Muscle layer of duodenum (tissue), 2 donors: Measurements from ENCODE around the gene SEZ6L.

ENCODE experiments used
- H3K27ac ChIP-seq: one replicate; pipeline ENCODE4 v1.7.0; 2013; ENCODE audit warnings: mild to moderate bottlenecking, low read length
- H3K27me3 ChIP-seq: one replicate; pipeline ENCODE4 v1.7.0; 2013; ENCODE audit warnings: low read depth, mild to moderate bottlenecking, control low read depth, low read length
- H3K36me3 ChIP-seq, 2 donors: one replicate each; pipeline ENCODE4 v1.7.0; 2013; ENCODE audit warnings: low read length in 2 of 2, control low read depth in 1 of 2, mild to moderate bottlenecking in 1 of 2; ENCODE audit not compliant: insufficient read depth in 2 of 2, control insufficient read depth in 1 of 2
- H3K4me1 ChIP-seq, 2 donors: one replicate each; pipeline ENCODE4 v1.7.0; 2013; ENCODE audit warnings: low read length in 2 of 2, mild to moderate bottlenecking in 2 of 2, control low read depth in 1 of 2, moderate library complexity in 1 of 2; ENCODE audit not compliant: insufficient read depth in 2 of 2, control insufficient read depth in 1 of 2
- H3K4me3 ChIP-seq, 2 donors: one replicate each; pipeline ENCODE4 v1.7.0; 2013; ENCODE audit warnings: low read length in 2 of 2, low read depth in 1 of 2, mild to moderate bottlenecking in 1 of 2
- H3K9me3 ChIP-seq, 2 donors: one replicate each; pipeline ENCODE4 v1.7.0; 2013; ENCODE audit warnings: low read length in 2 of 2, control low read depth in 1 of 2, mild to moderate bottlenecking in 1 of 2; ENCODE audit not compliant: control insufficient read depth in 1 of 2
- donor health status: healthy.

Gene SEZ6L

DNA sequence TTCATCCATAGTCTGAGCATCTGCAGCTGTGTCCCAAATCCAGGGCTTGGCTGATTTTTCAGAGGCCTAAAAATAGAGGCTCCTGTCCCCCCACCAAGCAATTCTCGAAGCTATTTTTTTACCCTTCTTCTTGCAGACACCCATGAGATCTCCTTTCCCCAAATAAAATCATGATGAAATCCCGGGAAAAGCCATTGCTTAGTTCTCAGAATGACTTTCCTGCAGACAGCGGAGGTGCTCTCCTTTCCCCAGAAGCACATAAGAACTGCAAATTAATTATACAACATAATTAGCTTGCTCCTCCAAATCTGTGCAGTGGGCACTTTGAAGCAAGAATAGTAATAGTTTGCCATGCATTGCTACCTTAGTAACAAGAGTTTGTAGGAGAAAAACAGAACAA is 176.2 kb downstream of the SEZ6L start:
- H3K4me1 ChIP-seq, result no peaks in the 10 kb centered on the region
- no peak overlapping the region for H3K4me3 ChIP-seq
- no peaks in the 10 kb centered on the region for H3K36me3 ChIP-seq
- H3K27me3 ChIP-seq, result no peaks in the 10 kb centered on the region
- H3K27ac ChIP-seq, result no peak overlapping the region
- H3K9me3 ChIP-seq, result peaks cover 5 to 6% of the 10 kb centered on the region in 2 donors

DNA sequence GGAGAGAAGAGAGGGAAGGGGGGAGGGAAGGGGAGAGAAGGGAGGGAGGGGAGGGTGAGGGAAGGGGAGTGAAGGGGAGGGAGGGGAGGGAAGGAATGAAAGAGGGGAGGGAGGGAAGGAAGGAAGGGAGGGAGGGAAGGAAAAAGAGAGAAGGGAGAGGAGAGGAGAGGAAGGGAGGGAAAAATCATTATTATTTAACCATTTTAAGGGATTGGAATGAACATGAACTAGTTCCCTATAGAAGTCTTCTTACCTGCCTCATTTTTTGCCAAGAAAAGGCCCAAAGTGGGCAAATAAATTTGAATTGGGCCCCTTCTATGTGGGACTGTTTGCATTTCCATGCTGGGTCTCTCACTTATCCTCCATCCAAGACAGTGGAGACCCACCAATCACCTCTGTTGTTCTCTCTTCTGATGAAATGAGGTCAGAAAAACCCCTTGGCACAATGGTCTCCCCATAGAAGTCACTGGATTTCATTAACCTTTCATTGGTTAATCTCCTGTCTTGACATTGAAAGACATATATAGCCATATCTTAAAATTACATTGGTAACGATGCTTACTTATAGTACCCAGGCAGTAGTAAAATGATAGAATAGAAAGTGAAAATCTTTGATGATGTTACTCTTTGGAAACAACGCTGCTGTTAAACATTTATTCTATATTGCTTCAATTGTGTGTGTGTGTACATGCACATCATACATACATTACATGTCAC is 179.7 kb downstream of the SEZ6L start:
- Histone ChIP-seq H3K4me1 (no peaks in the 10 kb centered on the region), H3K9me3 (peaks cover 5 to 6% of the 10 kb centered on the region in 2 donors), H3K36me3 (no peaks in the 10 kb centered on the region), H3K4me3 (no peak overlapping the region), H3K27ac (no peak overlapping the region), H3K27me3 (no peaks in the 10 kb centered on the region)

DNA sequence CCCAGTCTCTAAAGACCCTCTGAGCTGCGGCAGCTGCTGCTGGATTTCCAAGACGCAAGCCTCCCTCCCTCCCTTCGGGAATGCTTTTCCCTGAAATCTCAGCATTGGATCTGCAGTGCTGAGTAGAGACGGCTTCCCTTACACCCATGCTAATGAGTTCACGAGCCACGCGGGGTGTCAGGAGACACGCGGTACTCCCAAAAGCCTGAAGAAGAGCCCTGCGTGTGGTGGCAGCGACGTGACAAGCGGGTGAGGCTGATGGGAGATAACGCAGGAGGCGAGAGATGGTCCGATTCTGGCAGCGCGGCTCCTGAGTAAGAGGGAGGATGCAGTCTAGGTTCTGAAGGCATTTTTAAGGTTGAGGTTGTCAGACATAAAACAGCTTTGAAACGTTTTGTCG is 185.4 kb downstream of the SEZ6L start:
- H3K27ac ChIP-seq, result no peak overlapping the region
- no peaks in the 10 kb centered on the region for H3K4me1 ChIP-seq
- no peak overlapping the region for H3K4me3 ChIP-seq
- no peaks in the 10 kb centered on the region for H3K27me3 ChIP-seq
- no peaks in the 10 kb centered on the region for H3K9me3 ChIP-seq
- H3K36me3 ChIP-seq, result no peaks in the 10 kb centered on the region

DNA sequence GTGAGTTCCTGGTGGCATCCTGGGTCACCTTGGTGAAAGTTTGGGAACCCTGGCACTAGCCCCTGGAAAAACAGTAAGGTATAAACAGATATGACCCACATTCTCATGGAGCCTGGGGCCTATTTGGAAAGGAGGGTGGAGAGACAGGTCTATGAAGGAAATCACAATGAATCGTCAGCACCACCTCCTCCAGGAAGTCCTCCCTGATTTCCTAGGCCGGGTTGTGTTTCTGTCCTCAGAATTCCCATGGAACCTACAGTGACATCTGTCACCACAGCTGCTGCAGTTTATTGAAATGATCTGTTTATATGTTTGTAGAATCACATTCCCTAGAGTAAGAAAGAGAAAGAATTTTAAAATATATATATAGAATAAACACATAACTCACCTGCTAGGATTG is 188.0 kb downstream of the SEZ6L start:
- Histone ChIP-seq H3K27me3 (no peaks in the 10 kb centered on the region), H3K27ac (no peak overlapping the region)

DNA sequence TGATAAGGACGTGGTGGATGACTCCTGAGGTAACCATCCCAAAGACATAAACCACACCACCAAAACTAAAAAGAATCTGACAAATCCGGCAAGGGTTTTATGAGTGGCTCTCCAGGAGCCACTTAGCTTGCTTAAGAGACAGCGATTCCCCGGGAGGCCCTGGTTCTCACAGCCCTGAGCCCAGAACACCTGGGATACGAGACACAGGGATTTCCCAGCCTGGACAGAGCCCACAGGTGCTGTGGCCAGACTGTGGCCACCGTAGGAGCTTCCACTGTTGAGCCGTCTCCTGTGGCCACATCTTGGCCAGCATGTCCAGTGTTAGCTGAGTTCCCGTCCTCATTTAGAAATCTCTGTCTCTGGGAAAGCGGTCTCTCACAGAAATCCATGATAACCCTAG is 188.6 kb downstream of the SEZ6L start:
- H3K27ac ChIP-seq, result no peak overlapping the region
- no peak overlapping the region for H3K4me3 ChIP-seq
- H3K4me1 ChIP-seq, result peaks cover 0 to 7% of the 10 kb centered on the region in 2 donors
- no peaks in the 10 kb centered on the region for H3K9me3 ChIP-seq
- no peaks in the 10 kb centered on the region for H3K36me3 ChIP-seq
- H3K27me3 ChIP-seq, result peaks cover 2% of the 10 kb centered on the region

More for the DNA sequence above, 188.0 kb downstream of the SEZ6L start:
- H3K36me3 ChIP-seq, result no peaks in the 10 kb centered on the region
- no peak overlapping the region for H3K4me3 ChIP-seq
- no peaks in the 10 kb centered on the region for H3K9me3 ChIP-seq
- H3K4me1 ChIP-seq, result peaks cover 0 to 7% of the 10 kb centered on the region in 2 donors

DNA sequence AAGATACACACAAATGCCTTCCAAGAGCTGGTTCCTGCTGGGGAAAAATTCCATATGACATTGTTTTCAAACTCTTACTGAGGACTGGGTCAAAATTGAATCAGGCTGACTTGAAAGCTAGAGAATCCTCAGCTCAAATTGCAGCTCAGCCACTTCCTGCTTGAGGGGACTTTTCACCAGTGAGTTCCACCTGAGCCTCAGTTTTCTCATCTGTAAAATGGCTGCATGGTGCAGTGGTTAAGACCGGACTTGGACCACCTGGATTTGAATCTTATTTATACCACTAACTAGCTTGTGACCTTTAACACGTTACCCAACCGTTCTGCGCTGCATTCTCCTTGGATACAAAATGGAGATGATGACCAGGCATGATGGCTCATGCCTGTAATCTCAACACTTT is 189.9 kb downstream of the SEZ6L start:
- H3K4me3 ChIP-seq, result no peak overlapping the region
- H3K27ac ChIP-seq, result no peak overlapping the region
- H3K4me1 ChIP-seq, result peaks cover 0 to 7% of the 10 kb centered on the region in 2 donors
- H3K36me3 ChIP-seq, result no peaks in the 10 kb centered on the region
- no peaks in the 10 kb centered on the region for H3K9me3 ChIP-seq
- H3K27me3 ChIP-seq, result peaks cover 4% of the 10 kb centered on the region

DNA sequence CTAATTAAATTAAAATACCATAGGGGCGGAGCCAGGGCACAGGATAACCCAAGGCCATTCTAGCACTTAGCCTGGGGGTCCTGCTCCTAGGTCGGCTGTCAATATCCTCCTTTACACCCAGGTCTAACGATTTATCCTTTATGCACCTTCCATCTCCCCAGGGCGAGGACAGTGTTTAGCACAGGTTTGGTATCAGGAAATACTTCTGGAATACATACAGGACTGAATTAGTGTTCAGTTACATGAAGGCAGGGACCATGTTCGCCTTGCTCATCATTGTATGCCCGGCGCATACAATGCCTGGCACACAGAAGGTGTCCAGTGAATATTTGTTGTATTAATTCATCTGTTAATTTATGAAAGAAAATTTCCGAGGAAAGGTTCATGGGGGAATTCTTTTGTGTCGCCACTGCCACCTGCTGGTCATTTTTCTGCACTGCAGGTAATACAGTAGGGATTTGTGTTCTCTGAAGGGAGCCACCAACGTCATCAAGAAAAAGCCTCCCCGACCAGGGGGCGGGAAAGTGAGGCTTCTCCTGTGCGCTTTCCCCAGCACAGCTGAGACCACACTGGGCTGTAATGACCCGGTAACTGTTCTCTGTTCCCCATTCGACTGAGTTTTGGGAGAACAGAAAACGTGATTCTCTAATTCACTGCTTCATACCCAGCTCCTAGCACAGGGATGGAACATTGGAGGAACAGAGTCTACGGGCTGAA is 191.1 kb downstream of the SEZ6L start:
- Histone ChIP-seq H3K36me3 (no peaks in the 10 kb centered on the region), H3K4me1 (peaks cover 0 to 7% of the 10 kb centered on the region in 2 donors), H3K4me3 (no peak overlapping the region), H3K9me3 (no peaks in the 10 kb centered on the region), H3K27me3 (peaks cover 4% of the 10 kb centered on the region), H3K27ac (no peak overlapping the region)

DNA sequence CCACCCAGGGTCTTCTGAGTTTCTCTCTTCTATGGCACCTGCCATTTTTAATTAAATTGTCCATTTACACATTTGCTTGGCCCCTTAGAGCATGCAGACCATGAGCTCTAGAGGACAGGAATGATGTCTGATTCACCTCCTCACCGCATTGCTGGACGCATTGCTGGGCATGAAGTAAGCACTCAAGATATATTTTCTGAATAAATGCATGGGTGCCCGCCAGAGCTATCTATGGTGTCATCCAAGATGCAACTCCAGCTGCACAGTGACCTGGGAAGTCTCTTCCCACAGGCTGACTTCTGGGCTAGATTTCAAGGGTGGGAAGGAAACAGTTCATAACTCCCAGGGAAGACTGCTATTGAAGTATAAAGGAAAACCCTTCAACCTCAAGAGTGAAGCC is 193.2 kb downstream of the SEZ6L start:
- H3K9me3 ChIP-seq, result no peaks in the 10 kb centered on the region
- peaks cover 4% of the 10 kb centered on the region for H3K27me3 ChIP-seq
- H3K4me1 ChIP-seq, result peaks cover 0 to 7% of the 10 kb centered on the region in 2 donors
- no peaks in the 10 kb centered on the region for H3K36me3 ChIP-seq
- no peak overlapping the region for H3K27ac ChIP-seq
- H3K4me3 ChIP-seq, result no peak overlapping the region

DNA sequence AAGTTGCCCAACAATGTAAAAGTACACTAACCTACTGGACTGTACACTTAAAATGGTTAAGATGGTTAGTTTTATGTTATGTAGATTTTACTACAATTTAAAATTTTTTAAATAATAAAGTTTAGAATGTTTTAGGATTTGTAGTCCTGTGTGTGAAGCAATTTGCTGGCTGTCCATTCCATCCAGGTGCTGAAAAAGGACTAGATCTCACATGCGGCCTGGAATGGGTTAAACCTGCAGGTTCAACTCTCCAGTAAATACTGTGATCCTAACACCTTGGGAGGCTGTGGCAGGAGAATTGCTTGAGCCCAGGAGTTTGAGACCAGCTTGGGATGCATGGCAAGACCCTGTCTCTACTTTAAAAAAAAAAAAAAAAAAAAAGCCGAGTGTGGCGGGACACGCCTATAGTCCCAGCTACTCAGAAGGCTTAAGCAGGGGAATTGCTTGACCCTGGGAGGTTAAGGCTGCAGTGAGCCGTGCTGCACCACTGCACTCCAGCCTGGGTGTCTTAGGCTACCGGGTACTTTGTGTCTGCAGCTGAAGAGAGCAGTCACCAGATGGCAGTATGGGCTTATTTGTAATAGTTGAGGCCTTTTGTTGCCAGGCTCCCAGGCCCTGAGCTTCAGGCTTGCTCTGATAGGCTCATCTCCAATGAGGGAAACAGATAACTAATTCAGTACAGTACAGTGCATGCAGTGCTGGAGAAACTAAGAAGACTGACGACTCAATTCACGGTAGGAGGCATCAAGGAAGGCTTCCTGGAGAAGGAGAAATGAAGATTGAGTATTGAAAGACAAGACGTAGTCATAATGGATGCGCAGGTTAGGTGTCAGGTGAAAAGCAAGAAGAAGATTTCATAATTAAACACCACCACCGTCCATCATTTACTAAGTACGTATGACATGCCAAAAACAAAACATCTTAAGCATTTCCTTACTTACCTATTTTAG is 195.1 kb downstream of the SEZ6L start:
- no peaks in the 10 kb centered on the region for H3K36me3 ChIP-seq
- peaks cover 4% of the 10 kb centered on the region for H3K27me3 ChIP-seq
- H3K4me3 ChIP-seq, result no peak overlapping the region
- no peak overlapping the region for H3K27ac ChIP-seq
- H3K4me1 ChIP-seq, result peaks cover 0 to 7% of the 10 kb centered on the region in 2 donors
- H3K9me3 ChIP-seq, result no peaks in the 10 kb centered on the region

DNA sequence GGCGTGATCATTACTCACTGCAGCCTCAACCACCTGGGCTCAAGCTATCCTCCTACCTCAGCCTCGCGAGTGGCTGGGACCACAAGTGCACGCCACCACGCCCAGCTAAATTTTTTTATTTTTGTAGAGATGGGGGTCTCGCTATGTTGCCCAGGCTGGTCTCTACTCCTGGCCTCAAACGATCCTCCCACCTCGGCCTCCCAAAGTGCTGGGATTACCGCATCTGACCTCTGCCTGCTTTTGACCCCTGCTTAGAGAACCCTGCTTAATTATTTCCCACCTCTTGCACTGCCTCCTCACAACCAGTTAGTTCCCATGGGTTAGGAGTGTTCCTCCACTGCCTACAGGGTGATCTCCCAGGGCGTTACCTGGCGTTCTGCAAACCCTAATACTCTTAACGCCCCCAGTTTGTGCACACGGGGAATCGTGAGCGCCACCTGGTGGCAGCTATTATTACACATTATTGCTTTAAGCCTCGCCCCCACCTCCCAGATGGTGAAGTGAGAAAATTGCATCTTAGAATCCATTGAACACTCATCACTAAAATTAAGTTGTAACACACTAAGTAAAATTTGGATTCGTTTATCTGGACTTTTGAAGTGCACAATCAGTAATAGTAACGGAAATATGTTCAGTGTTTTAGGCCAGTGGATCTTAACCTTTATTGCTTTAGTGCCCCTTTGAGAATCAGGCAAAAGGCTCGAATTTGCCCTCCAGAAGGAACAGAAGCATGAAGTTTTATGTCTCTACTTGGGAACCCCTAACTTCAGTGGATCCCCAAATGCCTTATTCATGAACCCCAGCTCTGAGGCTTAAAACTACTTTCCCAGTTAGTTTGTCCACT is 198.4 kb downstream of the SEZ6L start:
- H3K27me3 ChIP-seq, result peaks cover 4% of the 10 kb centered on the region
- no peak overlapping the region for H3K4me3 ChIP-seq
- H3K27ac ChIP-seq, result no peak overlapping the region
- H3K4me1 ChIP-seq, result no peaks in the 10 kb centered on the region
- no peaks in the 10 kb centered on the region for H3K9me3 ChIP-seq
- no peaks in the 10 kb centered on the region for H3K36me3 ChIP-seq
